Left ventricle myocardium inferior (tissue), 1 donor: Measurements from ENCODE around the gene PRKG2. TPM values are rescaled to one million over a fixed set of nuclear protein-coding genes. Genes with fewer than 3 reads are reported as not detected.

Experiments used
- DNase-seq: peaks from one replicate; pipeline ENCODE4 v3.0.0-alpha.2; 2020
- H3K27ac ChIP-seq: fragments of 200-600 bp; replicated peaks from 2 replicates; pipeline ENCODE4 v1.8.0; 2021
- H3K27me3 ChIP-seq: fragments of 200-600 bp; 2 replicates; pipeline ENCODE4 v1.8.0; 2021; ENCODE audit warnings: low read depth
- H3K36me3 ChIP-seq: fragments of 200-600 bp; 2 replicates; pipeline ENCODE4 v1.8.0; 2021
- H3K4me1 ChIP-seq: fragments of 200-600 bp; 2 replicates; pipeline ENCODE4 v1.8.0; 2021
- H3K4me3 ChIP-seq: fragments of 200-600 bp; 2 replicates; pipeline ENCODE4 v1.8.0; 2021; ENCODE audit warnings: mild to moderate bottlenecking, moderate library complexity
- H3K9me3 ChIP-seq: fragments of 200-600 bp; replicated peaks from 2 replicates; pipeline ENCODE4 v1.8.0; 2021
- CTCF ChIP-seq: fragments of 200-600 bp; IDR thresholded peaks from 2 replicates; pipeline ENCODE4 v1.8.0; 2021; ENCODE audit warnings: antibody characterized with exemption, mild to moderate bottlenecking, borderline replicate concordance
- intact Hi-C: fragments of 100-400 bp; cut with micrococcal nuclease; formaldehyde crosslinking; loops from one replicate; pipeline ENCODE4 v1.11.0; 2022
- total RNA-seq: library from RNA; stranded (reverse); fragmentation: NEBNext Ultra II Directional; extraction: Animal tissue kit (Norgen Biotek cat#: 25700); gene quantifications from one replicate; pipeline ENCODE4 v1.2.1, GENCODE V29; 2021
- donor health status: DM: no; HTN: yes; CAD: no; lungs with severe emphysema.

PRKG2 gene
- total RNA-seq, 1 donor from 2014 or later, result 0.74 TPM

GRCh38 chr4:81062001-81062400, 153.0 kb downstream of the PRKG2 start:
- Histone ChIP-seq H3K36me3 (no peaks in the 10 kb centered on the region), H3K4me3 (no peak overlapping the region), H3K9me3 (no peaks in the 10 kb centered on the region), H3K27me3 (peaks cover 10% of the 10 kb centered on the region), H3K27ac (no peak overlapping the region), H3K4me1 (no peaks in the 10 kb centered on the region)
- TF ChIP-seq CTCF, result no peak
- intact Hi-C loops, result no loop called here
- DNase-seq, result no peak

- no peak for TF ChIP-seq CTCF
- no peak overlapping the region for H3K4me3 ChIP-seq
- H3K9me3 ChIP-seq, result no peaks in the 10 kb centered on the region
- H3K4me1 ChIP-seq, result no peaks in the 10 kb centered on the region
- H3K27me3 ChIP-seq, result peaks cover 10% of the 10 kb centered on the region
- no peak for DNase-seq
- H3K27ac ChIP-seq, result no peak overlapping the region
- H3K36me3 ChIP-seq, result no peaks in the 10 kb centered on the region
- intact Hi-C loops, result no loop called here
Measured at GRCh38 chr4:81061344-81061730, 153.7 kb downstream of the PRKG2 start.

- Histone ChIP-seq H3K9me3 (no peaks in the 10 kb centered on the region), H3K36me3 (no peaks in the 10 kb centered on the region), H3K4me1 (no peaks in the 10 kb centered on the region), H3K27ac (no peak overlapping the region), H3K27me3 (peaks cover 10% of the 10 kb centered on the region), H3K4me3 (no peak overlapping the region)
- no peak for TF ChIP-seq CTCF
- intact Hi-C loops, result no loop called here
- no peak for DNase-seq
Measured at GRCh38 chr4:81060587-81061343, 154.3 kb downstream of the PRKG2 start.

GRCh38 chr4:81058621-81059020, 156.4 kb downstream of the PRKG2 start:
- intact Hi-C loops, result loop anchor here (10.0 kb wide), 1 partner anchor 694 kb away; no protein-coding TSS in a partner anchor
- no peaks in the 10 kb centered on the region for H3K4me1 ChIP-seq
- H3K27me3 ChIP-seq, result peaks cover 16% of the 10 kb centered on the region
- TF ChIP-seq CTCF, result no peak
- H3K9me3 ChIP-seq, result no peaks in the 10 kb centered on the region
- no peak overlapping the region for H3K27ac ChIP-seq
- H3K36me3 ChIP-seq, result no peaks in the 10 kb centered on the region
- no peak overlapping the region for H3K4me3 ChIP-seq
- DNase-seq, result no peak

GRCh38 chr4:81052119-81053068, 162.6 kb downstream of the PRKG2 start:
- Histone ChIP-seq H3K36me3 (no peaks in the 10 kb centered on the region), H3K27me3 (peaks cover 6% of the 10 kb centered on the region), H3K9me3 (no peaks in the 10 kb centered on the region), H3K4me1 (peaks cover 14% of the 10 kb centered on the region), H3K4me3 (no peak overlapping the region), H3K27ac (no peak overlapping the region)
- TF ChIP-seq CTCF, result peak; percentile 70
- intact Hi-C loops, result loop anchor here (10.0 kb wide), 1 partner anchor 688 kb away; no protein-coding TSS in a partner anchor
- no peak for DNase-seq
